Measurements from ENCODE around the gene DNAH6.

DNA sequence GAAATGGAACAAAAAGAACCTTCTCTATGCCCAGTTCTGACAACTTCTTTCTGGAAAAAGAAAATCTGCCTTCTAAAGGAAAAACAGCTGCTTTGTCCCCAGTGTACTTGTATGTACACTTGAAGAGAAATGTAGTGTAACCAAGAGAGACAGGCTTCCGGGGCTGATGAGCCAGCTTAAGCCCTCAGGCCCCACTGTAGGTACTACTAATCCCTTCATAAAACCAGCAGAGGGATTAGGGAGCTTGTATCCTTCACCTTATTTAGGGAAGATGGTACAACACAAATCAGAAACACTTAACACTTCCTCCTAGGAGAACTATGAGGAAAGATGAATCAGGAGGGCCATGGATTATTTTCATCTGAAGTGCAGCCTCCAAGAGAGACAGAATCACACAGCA is 38.4 kb upstream of the DNAH6 start:
- no peak for TF ChIP-seq CTCF (IDR thresholded peaks at IDR 0.05; ENCODE audit: borderline replicate concordance, extremely low read depth, low read length, poor library complexity, severe bottlenecking)
- no peak for TF ChIP-seq EZH2 (IDR thresholded peaks at IDR 0.05; ENCODE audit: borderline replicate concordance, low read depth, low read length, severe bottlenecking)

All from DND-41 (cell line).